ENCODE results near the gene GPR137.

The GPR137 gene

DNA sequence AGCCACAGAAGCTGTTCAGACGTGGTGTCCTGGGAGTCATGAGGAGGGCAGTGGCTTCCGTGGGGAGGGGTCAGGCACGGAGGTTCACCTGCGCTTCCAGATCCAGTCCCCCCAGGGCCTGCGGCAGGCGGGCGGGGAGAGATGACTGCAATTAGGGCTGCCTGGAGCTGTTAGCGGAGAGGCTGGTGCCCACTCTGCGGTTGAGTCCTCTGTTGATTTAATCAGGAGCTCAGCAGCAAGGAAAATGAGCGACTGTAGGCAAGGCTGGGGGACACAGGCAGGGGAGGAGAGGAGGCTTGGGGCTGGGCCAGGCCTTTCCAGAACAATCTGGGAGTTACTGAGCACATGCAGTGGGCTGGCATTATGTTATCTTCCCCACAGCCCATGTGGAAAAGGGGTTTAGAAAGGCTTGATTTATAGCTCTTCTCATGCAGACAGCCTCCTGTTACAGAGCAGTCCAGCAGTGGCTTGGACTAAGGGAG is 21.2 kb upstream of the GPR137 start:
- no peak for DNase-seq

DNA sequence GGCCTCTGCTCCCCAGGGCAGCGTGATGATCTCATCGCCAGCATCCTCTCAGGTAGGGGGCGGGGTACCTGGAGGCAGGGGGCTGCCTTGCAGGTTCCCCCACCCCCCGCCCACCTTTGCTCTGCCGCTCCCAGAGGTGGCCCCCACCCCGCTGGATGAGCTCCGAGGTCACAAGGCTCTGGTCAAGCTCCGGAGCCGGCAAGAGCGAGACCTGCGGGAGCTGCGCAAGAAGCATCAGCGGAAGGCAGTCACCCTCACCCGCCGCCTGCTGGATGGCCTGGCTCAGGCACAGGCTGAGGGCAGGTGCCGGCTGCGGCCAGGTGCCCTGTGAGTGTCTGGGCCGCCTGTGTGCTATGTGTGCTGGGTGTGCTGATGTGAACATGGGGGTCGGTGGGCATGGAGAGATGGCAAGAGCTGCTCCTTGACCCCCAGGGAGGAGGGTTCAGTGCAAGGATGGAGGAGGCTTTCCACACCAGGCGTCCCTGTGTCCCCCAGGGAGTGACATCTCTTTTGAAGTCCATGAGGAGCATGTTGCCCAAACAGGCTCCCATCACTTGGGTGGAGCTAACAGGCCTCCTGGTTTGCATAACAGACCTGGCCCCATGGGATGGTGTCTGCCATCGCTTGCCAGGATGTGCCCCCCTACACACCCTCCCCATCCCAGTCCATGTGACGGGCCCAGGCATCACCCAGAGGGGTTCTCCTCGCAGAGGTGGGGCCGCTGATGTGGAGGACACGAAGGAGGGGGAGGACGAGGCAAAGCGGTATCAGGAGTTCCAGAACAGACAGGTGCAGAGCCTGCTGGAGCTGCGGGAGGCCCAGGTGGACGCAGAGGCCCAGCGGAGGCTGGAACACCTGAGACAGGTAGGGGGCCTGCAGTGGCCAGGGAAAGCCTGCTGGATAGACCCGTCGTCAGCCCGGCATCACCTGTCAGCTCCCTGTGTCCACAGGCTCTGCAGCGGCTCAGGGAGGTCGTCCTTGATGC is 20.2 kb upstream of the GPR137 start:
- DNase-seq, result no peak

DNA sequence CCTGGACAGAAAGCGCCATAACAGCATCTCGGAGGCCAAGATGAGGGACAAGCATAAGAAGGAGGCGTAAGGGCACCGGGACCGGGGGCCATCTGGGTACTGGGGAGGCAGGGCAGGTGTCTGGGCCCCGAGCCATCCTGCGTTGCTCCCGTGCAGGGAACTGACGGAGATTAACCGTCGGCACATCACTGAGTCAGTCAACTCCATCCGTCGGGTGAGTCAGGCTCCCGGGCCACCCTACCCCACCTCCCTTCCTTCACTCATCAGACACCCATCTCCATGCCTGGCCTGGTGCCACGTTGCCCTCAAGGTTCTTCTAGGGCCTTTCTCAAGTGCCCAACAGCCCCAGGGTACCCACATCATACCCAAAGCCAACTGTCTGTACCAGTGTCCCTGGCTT is 19.3 kb upstream of the GPR137 start:
- DNase-seq, result no peak

DNA sequence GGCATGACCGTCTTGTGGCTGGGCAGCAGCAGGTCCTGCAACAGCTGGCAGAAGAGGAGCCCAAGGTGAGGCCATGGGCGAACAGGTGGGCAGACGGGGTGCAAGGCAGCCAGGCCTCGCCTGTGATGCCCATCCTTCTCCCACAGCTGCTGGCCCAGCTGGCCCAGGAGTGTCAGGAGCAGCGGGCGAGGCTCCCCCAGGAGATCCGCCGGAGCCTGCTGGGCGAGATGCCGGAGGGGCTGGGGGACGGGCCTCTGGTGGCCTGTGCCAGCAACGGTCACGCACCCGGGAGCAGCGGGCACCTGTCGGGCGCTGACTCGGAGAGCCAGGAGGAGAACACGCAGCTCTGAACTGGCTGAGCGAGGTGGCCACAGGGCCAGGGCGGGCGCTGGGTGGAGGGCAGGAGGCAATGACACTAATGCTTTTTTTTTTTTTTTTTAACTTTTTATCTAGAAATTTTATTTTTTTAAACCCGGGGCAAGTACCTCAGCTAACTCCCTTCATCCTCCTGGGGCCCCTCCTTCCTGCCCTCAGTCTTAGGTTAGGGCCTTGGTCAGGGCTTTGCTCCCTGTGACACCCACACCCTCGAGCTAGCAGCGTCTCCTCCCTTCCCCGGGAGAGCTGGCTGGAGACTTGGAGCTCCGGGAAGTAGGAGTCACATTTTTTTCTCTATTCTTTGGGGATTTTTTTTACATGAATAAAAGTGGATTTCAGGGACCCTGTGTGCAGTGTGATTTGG is 18.3 kb upstream of the GPR137 start:
- no peak for DNase-seq

DNA sequence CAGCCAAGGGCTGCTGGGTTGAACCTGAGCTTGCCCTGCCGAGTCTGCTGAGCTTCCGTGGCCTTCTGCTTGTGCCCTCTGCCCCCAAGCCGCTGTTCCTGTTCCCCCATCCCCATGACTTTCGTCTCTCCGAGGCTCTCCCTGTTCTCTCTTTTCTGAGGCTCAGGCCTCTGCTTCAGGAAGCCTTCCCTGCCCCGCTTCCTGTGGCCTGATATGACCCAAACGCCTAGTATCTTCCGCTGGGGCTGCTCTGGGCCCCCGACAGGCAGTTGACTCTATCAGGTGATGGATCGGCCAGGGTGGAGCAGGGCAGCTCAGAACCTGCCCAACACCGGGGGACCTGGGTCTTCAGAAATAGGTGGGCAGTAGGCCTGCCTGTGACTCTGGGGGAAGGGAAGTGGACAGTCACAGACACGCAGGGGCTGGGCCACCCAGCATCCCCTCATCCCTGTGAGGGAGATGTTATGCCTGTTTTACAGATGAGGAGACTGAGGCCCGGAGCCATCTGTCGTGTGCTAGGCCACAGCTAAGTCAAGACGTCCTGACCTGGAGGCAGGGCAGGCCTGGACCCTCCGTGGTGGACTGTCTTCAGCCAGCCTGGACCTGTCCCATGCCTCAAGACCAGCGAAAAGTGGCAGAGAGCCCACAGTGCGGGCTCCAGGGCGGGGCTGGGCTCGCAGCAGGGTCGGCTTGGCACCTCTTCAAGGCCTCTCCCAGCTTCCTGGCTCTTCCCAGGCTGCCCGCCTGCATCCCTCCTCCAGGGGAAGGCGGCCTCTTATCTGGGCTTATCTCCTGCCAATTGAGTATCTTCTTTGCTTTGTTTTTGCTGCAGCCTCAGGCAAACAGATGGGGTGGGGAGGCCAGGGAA is 17.4 kb upstream of the GPR137 start:
- no peak for DNase-seq

DNA sequence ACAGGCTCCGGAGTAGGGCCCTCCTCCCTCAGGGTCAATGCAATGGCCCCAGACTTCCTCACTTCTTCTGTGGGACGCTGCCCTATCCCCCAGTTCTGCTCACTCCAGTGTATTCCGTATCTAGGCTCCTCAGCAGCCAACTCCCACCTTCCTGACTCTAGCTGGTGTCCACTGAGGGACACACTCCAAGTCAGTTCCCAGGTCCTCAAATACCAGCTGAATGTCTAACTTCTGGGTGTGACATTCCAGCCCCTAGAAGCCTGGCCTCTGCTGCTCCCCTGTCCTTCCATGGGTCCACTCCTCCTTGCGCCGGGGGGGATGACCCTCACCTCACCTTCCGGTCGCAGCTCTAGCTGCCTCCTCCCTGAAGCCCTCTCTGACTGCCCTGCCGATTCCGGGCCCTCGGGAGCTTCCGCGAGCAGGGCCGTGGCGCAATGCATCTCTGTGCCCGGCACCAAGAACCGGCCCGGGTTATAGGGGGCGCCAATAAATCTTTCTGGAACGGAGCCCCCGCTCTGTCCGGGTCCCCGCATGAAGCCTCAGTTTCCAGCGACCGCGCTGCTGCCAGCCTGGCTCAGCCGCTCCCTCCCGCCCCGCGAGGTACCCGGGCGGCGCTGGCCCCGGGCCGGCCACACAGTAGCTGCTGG is 16.6 kb upstream of the GPR137 start:
- no peak for DNase-seq

DNA sequence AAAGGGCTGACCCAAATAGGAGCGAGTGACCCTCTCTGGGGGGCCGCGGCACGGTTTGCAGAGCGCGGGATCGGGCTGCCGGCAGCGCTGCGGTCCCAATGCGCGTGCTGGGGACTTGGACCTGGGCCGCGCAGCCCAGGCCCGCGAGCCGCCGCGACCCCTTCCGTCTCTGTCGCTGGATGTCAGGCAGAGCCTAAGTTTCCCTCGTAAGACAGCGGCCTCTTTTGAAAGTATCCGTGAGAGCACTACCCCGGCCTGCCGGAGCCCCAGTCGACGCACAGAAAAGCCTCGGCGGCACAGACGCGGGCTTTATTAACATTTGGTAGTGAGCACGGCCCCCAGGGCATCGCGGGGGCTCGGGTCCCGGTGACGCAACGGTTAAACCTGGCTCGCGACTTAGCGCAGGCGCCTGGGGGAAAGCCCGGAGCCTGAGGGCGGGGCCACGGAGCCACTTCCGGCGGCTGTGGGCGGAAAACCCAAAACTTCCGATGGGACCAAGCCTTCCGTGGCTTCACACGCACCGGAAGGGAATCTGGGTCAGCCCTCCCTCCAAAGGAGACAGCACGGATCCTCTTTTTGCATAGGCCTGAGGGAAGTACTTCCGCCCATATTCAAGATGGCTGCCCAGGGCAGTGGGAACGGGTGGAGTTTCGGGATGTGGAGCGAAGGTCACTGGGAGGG is 16.0 kb upstream of the GPR137 start:
- DNase-seq, result peak; percentile 99

DNA sequence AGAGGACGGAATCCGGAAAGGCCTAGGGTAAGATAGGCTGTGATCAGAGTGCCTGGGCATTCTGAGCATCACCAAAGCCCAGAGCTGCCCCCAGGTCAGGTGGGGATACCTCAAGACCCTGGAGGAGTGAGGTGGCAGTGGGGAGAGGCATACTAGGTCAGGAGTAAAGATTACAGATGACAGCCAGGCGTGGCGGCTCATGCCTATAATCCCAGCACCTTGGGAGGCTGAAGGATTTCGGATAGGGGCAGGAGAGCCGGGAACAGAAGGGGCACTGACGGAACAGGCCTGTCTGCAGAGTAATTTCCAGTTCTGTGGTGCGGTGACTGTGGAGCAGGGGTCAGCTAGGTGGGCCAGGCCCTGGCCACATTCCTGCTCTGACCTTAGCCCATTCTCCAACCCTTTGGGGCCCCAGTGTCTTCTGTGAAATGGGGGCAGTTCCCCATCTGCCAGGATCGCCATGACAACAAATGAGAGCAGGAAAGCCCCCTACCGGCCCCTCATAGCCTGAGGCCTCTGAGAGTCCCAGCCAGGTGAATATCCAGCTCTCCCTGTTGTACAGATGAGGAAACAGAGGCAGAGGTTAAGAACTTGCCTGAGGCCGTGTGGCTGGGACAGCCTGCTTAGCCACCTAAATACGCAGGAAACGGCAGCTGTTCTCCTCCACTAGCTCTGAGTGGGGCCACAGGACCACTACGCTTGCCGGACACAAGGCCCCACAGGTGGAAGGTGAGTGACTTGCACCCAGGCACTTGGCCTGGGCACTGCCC is 10.4 kb upstream of the GPR137 start:
- no peak for DNase-seq

DNA sequence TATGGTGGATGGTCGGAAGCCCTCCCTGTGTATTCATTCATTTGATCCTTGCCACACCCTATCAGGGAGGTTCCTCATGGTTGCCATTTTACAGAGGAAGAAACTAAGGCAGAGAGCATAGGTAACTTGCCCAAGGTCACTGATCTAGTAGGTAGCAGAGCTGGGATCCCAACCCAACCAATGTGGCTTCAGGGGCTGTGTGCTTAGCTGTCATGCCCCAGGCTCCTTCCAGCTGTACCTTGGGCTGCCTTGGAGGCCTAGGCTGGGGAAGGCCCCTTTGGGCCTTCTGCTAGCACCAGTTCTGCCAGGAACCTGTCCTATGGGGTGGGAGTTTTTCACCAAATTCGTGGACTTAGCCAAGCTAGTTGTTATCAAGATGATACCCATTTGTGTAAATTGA is 9.8 kb upstream of the GPR137 start:
- no peak for DNase-seq

DNA sequence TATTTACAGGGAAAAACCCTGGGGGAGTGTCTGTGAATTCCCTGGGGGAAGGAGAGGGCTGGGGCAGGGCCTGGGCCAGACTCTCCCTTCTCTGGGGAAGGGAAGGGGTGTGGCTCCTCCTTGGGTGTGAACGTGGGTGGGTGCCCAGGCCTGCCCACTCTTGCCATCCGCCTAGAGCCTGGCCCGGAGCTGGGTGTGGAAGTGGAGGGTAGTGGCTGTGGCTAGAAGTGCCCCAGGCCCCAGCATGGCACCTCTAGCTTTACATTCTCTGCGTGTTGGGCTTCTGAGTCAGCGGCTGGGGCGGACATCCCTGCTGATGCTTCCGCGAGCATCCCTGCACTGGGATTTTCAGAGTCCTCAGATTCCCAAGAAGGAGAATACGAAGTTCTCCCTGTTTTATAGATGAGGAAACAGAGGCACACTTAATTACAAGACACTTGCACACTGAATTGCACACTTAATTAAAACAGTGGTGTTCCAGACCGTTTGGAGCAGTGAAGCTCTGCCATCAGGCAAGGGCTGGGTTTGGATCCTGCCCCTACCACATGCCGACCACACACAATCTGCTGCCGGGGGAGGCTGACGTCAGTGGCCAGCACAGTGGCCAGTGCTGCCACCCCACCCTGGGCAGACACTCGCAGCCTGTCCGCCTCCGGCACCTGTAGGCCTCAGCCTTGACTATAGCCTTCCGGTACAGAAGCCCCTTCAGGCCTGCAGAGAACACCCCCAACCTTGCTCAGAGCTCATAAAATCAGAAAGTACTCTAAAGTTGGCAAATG is 8.8 kb upstream of the GPR137 start:
- no peak for DNase-seq

DNA sequence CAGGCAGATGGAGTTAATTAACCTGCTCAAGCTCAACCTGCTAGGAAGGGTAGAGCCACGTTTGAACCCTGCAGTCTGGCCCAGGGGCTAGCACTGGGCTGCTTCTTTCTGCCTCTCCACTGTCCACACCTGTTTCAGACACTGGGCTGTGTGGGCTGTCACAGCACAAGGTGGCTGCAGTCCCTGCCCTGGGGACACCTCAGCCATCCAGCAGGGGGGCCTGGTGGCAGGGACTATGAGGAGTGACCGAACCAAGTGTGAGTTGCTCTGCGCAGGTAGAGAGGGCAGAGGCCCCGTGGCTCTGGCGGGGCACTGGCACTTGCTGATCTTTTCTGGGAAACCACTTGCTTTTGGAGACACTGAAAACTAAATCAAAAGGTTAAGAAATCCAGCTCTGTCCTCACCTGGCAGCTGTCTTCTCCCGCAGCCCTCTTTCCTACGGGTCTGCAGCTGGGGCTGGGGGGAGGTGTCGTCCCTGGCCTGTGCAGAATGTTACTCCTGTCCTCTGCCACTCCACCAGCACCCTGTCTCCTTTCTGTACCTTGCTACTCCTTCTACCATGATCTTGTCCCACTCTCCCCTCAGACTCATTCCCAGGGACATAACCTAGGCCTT is 7.0 kb upstream of the GPR137 start:
- DNase-seq, result no peak

DNA sequence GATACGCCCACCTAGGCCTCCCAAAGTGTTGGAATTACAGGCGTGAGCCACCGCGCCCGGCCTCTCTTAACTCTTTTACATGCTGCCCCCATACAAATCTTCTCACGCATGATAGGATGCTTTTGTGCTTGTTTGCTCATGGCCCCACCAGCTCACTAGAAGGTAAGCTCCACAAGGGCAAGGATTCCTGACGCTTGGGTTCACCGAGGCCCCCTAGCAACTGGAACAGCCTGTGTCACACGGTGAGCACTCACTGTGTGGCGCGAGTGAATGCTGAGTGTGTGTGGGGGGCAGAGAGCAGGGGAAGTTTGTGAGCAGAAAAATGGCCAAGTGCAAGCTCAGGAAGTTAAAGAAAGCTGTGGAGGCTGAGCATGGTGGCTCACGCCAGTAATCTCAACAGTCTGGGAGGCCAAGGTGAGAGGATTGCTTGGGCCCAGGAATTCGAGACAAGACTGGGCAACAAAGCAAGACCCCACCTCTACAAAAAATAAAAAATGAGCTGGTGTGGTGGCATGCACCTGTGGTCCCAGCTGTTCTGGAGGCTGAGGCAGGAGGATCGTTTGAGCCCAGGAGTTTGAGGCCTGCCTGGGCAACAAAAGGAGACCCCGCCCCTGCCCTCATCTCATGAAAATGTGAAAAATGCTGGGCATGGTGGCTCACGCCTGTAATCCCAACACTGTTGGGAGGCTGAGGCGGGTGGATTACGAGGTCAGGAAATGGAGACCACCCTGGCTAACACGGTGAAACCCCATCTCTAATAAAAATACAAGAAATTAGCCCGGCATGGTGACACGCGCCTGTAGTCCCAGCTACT is 3.5 kb upstream of the GPR137 start:
- DNase-seq, result no peak

DNA sequence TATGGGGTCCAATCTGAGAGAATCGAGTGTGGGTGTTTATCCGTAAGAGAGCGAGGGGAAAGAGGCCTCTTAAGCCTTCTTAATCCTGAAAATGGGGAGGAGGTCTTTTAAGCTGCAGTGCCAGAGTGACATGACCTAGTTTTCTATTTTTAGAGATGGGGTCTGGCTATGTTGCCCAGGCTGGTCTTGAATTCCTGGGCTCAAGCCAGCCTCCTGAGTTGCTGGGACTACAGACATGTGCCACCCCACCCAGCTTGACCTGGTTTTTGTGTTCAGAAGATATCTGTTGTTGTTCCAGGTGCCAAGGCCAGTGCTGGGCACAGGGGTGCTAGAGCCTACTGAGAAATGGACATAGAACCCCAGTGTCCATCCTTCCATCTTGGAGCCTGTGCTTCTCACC is 2.6 kb upstream of the GPR137 start:
- DNase-seq, result no peak

DNA sequence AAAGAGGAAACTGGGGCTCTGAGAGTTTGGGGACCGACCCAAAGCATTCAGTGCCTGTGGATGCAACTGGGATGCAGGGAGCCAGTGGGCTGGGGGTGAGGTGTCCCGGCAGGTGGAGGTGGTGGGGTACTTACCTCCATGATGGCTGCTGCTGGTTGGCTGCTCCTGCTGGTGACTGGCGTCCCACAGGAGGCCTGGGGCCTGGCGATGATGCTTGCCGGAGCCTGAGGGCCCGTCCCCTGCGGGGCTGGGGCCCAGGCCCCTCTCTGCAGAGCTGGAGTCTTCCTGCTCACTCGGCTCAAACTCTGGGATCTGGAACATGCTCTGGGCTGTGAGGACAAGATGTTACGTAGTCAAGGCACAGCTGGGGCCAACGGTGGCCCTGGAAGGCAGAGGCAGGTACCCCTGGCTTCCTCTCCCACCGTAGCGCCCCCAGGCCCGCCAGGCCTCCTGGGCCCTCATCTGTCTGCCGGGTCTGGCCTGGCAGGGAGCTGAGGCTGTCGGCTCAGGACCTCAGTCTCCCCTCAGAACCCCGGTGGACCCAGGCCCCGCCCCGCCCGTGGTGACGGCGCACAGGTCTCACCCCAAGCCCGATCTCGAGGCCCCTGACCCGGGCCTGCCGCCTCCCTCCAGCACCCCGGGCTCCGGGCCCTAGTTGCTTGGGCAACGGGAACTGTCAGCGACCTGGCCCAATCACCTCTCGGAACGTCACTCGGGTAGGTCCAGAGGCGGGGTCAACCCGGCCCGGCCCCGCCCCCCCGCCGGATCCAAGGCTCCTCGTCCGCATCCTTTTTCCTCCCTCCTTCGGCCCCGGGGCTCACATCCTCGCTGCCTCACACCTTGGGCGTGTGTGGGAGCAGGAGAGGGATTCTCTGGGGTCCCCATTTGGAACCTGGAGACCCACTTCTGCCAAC is 1.3 kb upstream of the GPR137 start, which contains the start of gene BAD:
BAD (minus strand) TSS at position 618 of the 914 bp plus-strand sequence; CDS start at position 321, 297 bp downstream.
- DNase-seq, result peak; percentile 96

DNA sequence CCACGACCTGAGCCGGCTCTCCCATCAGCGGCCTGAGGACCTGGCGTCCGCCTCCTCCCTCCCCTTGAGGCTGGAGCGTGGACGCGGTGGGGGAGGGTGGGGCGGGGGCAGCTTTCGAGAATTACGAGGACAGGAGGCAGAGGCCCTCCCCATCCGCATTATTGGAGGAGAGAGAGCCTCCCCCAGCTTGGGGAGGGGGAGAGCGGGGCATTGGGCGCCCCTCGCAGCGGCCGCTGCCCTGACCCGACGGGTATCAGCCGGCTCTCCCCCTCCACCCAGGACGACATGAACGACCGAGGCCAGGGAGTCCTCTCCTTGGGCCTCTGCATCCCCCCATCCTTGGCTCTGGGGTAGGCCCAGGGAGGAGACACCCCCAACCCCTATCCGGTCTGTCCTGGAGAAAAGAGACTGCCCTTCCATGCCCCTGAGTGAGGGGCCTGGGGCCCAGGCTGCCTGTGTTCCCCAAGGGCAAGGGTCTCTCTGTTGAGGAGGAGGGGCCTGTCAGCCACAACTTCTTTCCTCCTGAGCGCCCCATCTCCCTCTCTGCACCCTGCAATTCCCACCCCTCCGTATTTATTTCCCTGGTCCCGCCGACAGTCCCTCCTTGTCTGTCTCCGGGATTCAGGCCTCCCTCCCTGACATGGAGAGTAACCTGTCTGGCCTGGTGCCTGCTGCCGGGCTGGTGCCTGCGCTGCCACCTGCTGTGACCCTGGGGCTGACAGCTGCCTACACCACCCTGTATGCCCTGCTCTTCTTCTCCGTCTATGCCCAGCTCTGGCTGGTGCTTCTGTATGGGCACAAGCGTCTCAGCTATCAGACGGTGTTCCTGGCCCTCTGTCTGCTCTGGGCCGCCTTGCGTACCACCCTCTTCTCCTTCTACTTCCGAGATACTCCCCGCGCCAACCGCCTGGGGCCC is 495 bp downstream of the GPR137 start:
- DNase-seq, result no peak

DNA sequence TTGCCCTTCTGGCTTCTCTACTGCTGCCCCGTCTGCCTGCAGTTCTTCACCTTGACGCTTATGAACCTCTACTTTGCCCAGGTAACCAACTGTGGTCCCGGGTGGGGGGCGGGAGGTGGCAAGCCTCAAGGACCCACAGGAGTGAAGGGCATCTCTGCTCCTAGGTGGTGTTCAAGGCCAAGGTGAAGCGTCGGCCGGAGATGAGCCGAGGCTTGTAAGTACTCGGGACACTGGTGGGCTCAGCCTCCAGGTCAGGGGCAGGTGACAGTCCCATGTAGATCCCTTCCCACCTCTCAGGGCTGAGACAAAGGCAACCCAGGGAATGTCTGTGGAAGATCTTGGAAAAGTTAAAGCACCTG is 1.1 kb downstream of the GPR137 start:
- DNase-seq, result no peak

All from suppressor macrophage treated with lipopolysaccharide for 4 hours (primary cell).